ENCODE data around the gene VWDE. TPM values are rescaled to one million over a fixed set of nuclear protein-coding genes. Genes with fewer than 3 reads are reported as not detected.

VWDE gene
- total and polyA plus RNA-seq, 10 of the 15 experiments (the other 5 are each of a cell fraction or from before 2014, with no cell fraction given), result 0.74 to 2.1 (median 1.3) TPM

DNA sequence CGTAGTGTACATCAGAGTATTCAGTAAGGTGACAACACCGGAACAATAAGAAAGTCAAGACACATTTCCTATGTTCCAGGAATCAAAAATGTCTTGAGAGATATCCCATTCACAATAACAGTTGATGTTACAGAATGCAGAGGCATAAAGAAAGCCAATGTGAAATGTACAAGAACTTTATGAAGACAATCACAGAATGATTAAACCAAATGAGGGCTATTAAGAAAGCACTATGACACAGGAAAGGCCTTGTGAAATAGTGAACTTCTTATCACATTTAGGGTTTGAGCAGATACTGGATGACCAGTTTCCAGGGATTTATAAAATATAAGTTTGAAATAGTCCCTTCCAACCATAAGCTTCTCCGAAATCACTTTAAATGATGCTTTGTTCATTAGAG is 52.7 kb downstream of the VWDE start:
- CTCF ChIA-PET, result no interaction called here
- TF ChIP-seq SIX5 (IDR thresholded peaks at IDR 0.05; ENCODE audit: low read depth, low read length, severe bottlenecking) (no peak), YBX1 (IDR thresholded peaks at IDR 0.05) (no peak), DPF2 (IDR thresholded peaks at IDR 0.05) (no peak), SMARCA5 (IDR thresholded peaks at IDR 0.05) (no peak), EZH2 (IDR thresholded peaks at IDR 0.05; ENCODE audit: borderline replicate concordance, control insufficient read depth, low read depth, low read length) (no peak), MTA2 (IDR thresholded peaks at IDR 0.05; ENCODE audit: low read depth) (no peak), ATF2 (IDR thresholded peaks at IDR 0.05; ENCODE audit: low read length) (no peak), SUZ12 (IDR thresholded peaks at IDR 0.05; ENCODE audit: unreplicated experiment) (no peak), RELA (IDR thresholded peaks at IDR 0.05; ENCODE audit: borderline replicate concordance, partially characterized antibody) (no peak), IRF5 (IDR thresholded peaks at IDR 0.05; ENCODE audit: borderline replicate concordance) (no peak), NKRF (conservative IDR thresholded peaks at IDR 0.05) (no peak), ZNF384 (IDR thresholded peaks at IDR 0.05; ENCODE audit: borderline replicate concordance, low read depth, low read length) (no peak), PAX8 (IDR thresholded peaks at IDR 0.05) (no peak)
- TF ChIP-seq, protein P1, sequence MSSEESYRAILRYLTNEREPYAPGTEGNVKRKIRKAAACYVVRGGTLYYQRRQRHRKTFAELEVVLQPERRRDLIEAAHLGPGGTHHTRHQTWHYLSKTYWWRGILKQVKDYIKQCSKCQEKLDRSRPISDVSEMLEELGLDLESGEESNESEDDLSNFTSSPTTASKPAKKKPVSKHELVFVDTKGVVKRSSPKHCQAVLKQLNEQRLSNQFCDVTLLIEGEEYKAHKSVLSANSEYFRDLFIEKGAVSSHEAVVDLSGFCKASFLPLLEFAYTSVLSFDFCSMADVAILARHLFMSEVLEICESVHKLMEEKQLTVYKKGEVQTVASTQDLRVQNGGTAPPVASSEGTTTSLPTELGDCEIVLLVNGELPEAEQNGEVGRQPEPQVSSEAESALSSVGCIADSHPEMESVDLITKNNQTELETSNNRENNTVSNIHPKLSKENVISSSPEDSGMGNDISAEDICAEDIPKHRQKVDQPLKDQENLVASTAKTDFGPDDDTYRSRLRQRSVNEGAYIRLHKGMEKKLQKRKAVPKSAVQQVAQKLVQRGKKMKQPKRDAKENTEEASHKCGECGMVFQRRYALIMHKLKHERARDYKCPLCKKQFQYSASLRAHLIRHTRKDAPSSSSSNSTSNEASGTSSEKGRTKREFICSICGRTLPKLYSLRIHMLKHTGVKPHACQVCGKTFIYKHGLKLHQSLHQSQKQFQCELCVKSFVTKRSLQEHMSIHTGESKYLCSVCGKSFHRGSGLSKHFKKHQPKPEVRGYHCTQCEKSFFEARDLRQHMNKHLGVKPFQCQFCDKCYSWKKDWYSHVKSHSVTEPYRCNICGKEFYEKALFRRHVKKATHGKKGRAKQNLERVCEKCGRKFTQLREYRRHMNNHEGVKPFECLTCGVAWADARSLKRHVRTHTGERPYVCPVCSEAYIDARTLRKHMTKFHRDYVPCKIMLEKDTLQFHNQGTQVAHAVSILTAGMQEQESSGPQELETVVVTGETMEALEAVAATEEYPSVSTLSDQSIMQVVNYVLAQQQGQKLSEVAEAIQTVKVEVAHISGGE (CRISPR knock-in tag; IDR thresholded peaks at IDR 0.05), result no peak

More for the DNA sequence above, 52.7 kb downstream of the VWDE start:
- ATAC-seq (no peak), DNase-seq (ENCODE audit: low read depth, low spot score) (no peak), FAIRE-seq (no peak)
- Histone ChIP-seq H4K20me1 (ENCODE audit: control insufficient read depth, insufficient read depth) (no peaks in the 10 kb centered on the region), H3K79me2 (ENCODE audit: control insufficient read depth, insufficient read depth, low read length) (no peaks in the 10 kb centered on the region), H2AFZ (ENCODE audit: control insufficient read depth, low read depth, low read length) (no peak overlapping the region), H3K9me3 (replicated peaks; ENCODE audit: control insufficient read depth, insufficient read depth, low read length) (no peaks in the 10 kb centered on the region), H3K4me3 (no peak overlapping the region), H3K27ac (ENCODE audit: control insufficient read depth, insufficient read depth) (no peak overlapping the region), H3K27me3 (replicated peaks in 1 of 2; ENCODE audit: control insufficient read depth in 2 of 2, insufficient read depth in 2 of 2, low read length in 1 of 2) (no peaks in the 10 kb centered on the region), H3K9ac (ENCODE audit: control insufficient read depth, insufficient read depth, low read length) (no peak overlapping the region), H3K4me1 (ENCODE audit: control insufficient read depth, insufficient read depth, low read length) (no peaks in the 10 kb centered on the region), H3K4me2 (ENCODE audit: control insufficient read depth, insufficient read depth) (no peak overlapping the region), H3K36me3 (ENCODE audit: control insufficient read depth in 2 of 2, insufficient read depth in 2 of 2, low read length in 1 of 2) (no peaks in the 10 kb centered on the region)
- ChIA-PET POLR2A (no interaction called here), RAD21 (ENCODE audit: unreplicated experiment) (no interaction called here), SMC1A (ENCODE audit: uncharacterized antibody, unreplicated experiment) (no interaction called here)
- in situ Hi-C loops (cut with MboI), result no loop called here
- intact Hi-C loops (cut with micrococcal nuclease; ENCODE audit: unreplicated experiment), result no loop called here
- no TSS peak for BruUV-seq (replicated peaks)
- WGBS (ENCODE audit: insufficient coverage, insufficient replicate concordance, low lambda C conversion rate, missing lambda C conversion rate), result 72% methylated on average over 3 of the region's 3 CpGs

All from GM12878 (cell line).